Lung (tissue), 16 donors: Measurements from ENCODE around the gene RSL1D1. TPM values are rescaled to one million over a fixed set of nuclear protein-coding genes. Genes with fewer than 3 reads are reported as not detected.

Experiments
- ATAC-seq: fragments of 200-7000 bp; cut with Tn5 transposase; one replicate; pipeline ENCODE4 v1.9.1; 2020; ENCODE audit warnings: moderate number of reproducible peaks; ENCODE audit not compliant: insufficient read depth, low FRiP score
- DNase-seq, 3 donors: peaks; one replicate each; pipeline ENCODE4 v3.0.0-alpha.2; 2013 to 2017
- H3K27ac ChIP-seq, 2 donors: one replicate each; pipeline ENCODE4 v1.5.1; 2013; ENCODE audit warnings: mild to moderate bottlenecking in 2 of 2, moderate library complexity in 2 of 2, control low read depth in 1 of 2, inconsistent platforms in 1 of 2, low read depth in 1 of 2, low read length in 1 of 2
- H3K27me3 ChIP-seq, 3 donors: one replicate each; pipeline ENCODE4 v1.5.1; 2013; ENCODE audit warnings: low read length in 2 of 3; ENCODE audit not compliant: control insufficient read depth in 3 of 3, insufficient read depth in 3 of 3
- H3K36me3 ChIP-seq, 4 donors: one replicate each; pipeline ENCODE4 v1.5.1; 2013; ENCODE audit warnings: low read length in 4 of 4, mild to moderate bottlenecking in 1 of 4, moderate library complexity in 1 of 4; ENCODE audit not compliant: control insufficient read depth in 4 of 4, insufficient read depth in 4 of 4
- H3K4me1 ChIP-seq, 5 donors: one replicate each; pipeline ENCODE4 v1.5.1; 2013; ENCODE audit warnings: low read length in 5 of 5, mild to moderate bottlenecking in 2 of 5, moderate library complexity in 1 of 5; ENCODE audit not compliant: control insufficient read depth in 5 of 5, insufficient read depth in 5 of 5
- H3K4me3 ChIP-seq: one replicate; pipeline ENCODE4 v1.5.1; 2013; ENCODE audit warnings: mild to moderate bottlenecking, control low read depth, moderate library complexity
- H3K9ac ChIP-seq, 2 donors: one replicate each; pipeline ENCODE4 v1.5.1; 2013; ENCODE audit warnings: low read length in 2 of 2, control low read depth in 1 of 2; ENCODE audit not compliant: insufficient read depth in 1 of 2
- H3K9me3 ChIP-seq, 4 donors: one replicate each; pipeline ENCODE4 v1.5.1; 2013; ENCODE audit warnings: low read length in 3 of 4, mild to moderate bottlenecking in 1 of 4, moderate library complexity in 1 of 4; ENCODE audit not compliant: control insufficient read depth in 4 of 4, insufficient read depth in 3 of 4
- WGBS, 2 donors: extraction: QIAGEN DNeasy Blood & Tissue Kit; methylation state at CpG; one replicate each; pipeline ENCODE4 v1.1.7; 2013; 5-methylcytosine and 5-hydroxymethylcytosine counted together
- long read RNA-seq, 5 donors: transcript quantifications; one replicate each; lab custom pipeline, GENCODE V29; 2026
- polyA plus RNA-seq, 2 donors: library from polyadenylated mRNA; stranded (reverse); fragments of 200-250 nt; gene quantifications; one replicate each; pipeline ENCODE4 v1.2.1, GENCODE V29; 2013
- total RNA-seq, 2 donors: library from RNA; depleted of rRNA in 1 of 2; stranded (reverse); fragments of >200 nt in 1 of 2; gene quantifications; one replicate each; pipeline ENCODE4 v1.2.1, GENCODE V29; 2014 to 2021
- TF ChIP-seq, protein P1 (sequence below): IDR thresholded peaks from 2 replicates; pipeline ENCODE4 v1.5.1; 2012; ENCODE audit warnings: mild to moderate bottlenecking; ENCODE audit errors: control extremely low read depth, extremely low read depth
- donor health status: control.
- donor health status: control.
- donor health status: Bipolar disorder and iron deficiency.
- donor health status: healthy.
- donor health status: DM: yes; HTN: yes; CAD: no.

The RSL1D1 gene
- total RNA-seq (100 to 1,000 TPM in 1 of 2 donors, 10 to 100 TPM in 1; 99.9 to 206 TPM), polyA plus RNA-seq (10 to 100 TPM; 68.5 to 79.9 TPM)
- long read RNA-seq, donor 1, full-length matches to known transcripts: 23 of 82 reads
- long read RNA-seq, donor 1, partial matches to known transcripts: 46 of 82 reads
- long read RNA-seq, donor 1, other reads (novel, unspliced or antisense): 13 of 82 reads
- long read RNA-seq, donor 2, full-length matches to known transcripts: 14 of 14 reads
- long read RNA-seq, donor 2, partial matches to known transcripts: 0 of 14 reads
- long read RNA-seq, donor 2, other reads (novel, unspliced or antisense): 0 of 14 reads
- long read RNA-seq, donor 3, full-length matches to known transcripts: 9 of 58 reads
- long read RNA-seq, donor 3, partial matches to known transcripts: 49 of 58 reads
- long read RNA-seq, donor 3, other reads (novel, unspliced or antisense): 0 of 58 reads
- long read RNA-seq, donor 4, full-length matches to known transcripts: 8 of 40 reads
- long read RNA-seq, donor 4, partial matches to known transcripts: 32 of 40 reads
- long read RNA-seq, donor 4, other reads (novel, unspliced or antisense): 0 of 40 reads
- long read RNA-seq, donor 5, full-length matches to known transcripts: 28 of 89 reads
- long read RNA-seq, donor 5, partial matches to known transcripts: 51 of 89 reads
- long read RNA-seq, donor 5, other reads (novel, unspliced or antisense): 10 of 89 reads

DNA sequence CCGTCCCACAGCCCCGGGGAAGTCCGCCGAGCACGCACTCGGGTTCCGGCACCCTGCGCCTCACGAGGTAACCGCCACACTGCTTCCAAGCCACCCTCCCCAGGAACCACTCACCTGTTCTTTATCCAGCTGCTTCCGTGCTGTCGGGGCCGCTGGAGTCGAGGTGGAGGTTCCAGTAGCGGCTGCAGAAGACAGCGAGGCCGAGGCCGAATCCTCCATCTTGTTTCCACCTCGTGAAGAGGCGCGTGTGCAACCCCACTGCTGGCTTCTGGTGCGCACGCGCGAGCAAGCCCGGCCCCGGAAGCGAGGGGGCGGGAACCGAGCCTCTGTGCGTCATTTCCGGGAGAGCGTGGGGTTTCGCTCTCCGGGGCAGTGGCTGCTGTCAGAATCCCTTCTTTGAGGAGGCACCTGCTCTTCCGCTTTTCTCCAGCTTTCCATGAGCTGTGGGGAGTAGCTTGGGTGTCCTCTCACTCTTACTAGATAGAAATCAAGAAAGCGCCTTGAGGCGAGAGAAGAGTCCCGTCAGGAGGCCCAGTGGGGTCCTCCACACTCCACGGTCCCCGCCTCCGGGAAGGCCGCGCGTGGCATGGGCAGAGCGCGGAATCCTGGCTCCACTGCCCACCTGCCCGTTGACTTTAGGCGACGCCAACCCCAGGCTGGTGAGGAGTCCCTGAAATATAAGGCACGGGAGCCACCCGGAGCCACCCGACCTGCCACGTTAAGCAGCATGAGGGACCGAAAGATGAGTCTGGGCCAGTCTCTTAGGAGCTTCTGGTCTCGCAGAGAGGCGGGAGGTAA, at the start of gene RSL1D1:
Gene RSL1D1, minus strand, starts transcription at position 249 of the 798 bp plus-strand sequence. Its CDS starts 30 bp downstream, at position 219.
- TF ChIP-seq, protein P1, sequence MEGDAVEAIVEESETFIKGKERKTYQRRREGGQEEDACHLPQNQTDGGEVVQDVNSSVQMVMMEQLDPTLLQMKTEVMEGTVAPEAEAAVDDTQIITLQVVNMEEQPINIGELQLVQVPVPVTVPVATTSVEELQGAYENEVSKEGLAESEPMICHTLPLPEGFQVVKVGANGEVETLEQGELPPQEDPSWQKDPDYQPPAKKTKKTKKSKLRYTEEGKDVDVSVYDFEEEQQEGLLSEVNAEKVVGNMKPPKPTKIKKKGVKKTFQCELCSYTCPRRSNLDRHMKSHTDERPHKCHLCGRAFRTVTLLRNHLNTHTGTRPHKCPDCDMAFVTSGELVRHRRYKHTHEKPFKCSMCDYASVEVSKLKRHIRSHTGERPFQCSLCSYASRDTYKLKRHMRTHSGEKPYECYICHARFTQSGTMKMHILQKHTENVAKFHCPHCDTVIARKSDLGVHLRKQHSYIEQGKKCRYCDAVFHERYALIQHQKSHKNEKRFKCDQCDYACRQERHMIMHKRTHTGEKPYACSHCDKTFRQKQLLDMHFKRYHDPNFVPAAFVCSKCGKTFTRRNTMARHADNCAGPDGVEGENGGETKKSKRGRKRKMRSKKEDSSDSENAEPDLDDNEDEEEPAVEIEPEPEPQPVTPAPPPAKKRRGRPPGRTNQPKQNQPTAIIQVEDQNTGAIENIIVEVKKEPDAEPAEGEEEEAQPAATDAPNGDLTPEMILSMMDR: no peak
- Histone ChIP-seq H3K27ac (peak within 1 kb of the TSS; percentile 84 to 90), H3K4me1 (peaks cover 0 to 16% (median 8%) of the 10 kb centered on the region in 5 donors), H3K9ac (peak within 1 kb of the TSS; percentile 65 to 90), H3K27me3 (no peaks in the 10 kb centered on the region), H3K9me3 (no peaks in the 10 kb centered on the region), H3K36me3 (peaks cover 12 to 22% (median 16%) of the 10 kb centered on the region in 4 donors), H3K4me3 (peak within 1 kb of the TSS; percentile 81)
- ATAC-seq: peak; percentile 89
- DNase-seq: peak; percentile 96 to 97 (median 96)
- 0% methylated on average over 57 of the region's 57 CpGs for WGBS, 2 donors

DNA sequence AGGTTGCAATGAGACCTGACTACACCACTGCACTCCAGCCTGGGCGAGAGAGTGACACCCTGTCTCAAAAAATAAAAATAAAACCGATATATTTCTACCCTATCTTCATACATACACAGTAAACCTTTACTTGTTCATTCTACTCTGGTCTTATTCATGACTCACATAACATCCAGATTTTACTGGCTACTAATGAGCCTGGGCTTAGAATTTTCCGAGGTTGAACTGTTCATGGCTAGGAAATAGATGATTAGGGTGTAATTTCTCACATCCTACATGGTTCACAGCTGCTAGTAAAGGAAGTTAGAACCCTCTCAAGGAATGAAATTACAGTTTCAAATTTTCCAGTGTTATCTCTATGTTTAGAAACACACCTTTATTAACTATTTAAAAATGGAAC, 49.7 kb upstream of the RSL1D1 start:
- no peak for DNase-seq
- H3K27ac ChIP-seq: no peak overlapping the region

DNA sequence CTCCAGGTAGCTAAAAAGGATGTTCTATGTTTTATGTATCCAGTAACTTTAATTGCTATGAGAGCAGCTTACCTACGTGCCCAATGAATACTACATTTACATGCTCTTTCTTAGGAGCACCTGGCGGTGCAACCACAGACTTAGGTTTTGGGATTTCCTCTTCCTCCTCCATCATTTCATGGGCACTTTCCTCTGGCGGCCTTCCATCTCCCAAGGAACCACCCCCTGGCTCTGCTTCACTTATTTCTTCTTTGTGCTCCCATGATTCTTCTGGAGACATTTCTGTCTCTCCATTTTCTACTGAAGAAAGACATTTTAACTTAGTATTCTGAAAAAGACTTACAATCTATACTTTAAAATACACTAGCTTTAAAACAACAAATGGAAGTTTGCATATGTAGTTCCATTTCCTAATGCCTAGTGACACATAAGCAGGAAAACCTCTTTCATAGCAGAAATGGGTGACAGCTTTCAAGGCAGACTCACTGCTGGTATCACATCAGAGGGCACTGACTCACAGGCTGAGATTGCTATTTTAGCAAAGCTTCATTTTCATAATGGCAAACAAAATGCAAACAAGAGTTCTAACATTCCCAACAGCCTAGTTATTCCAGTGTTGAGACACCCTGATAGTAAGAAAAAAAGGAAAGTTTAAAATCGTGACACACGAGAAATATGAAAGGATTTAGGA, 45.3 kb upstream of the RSL1D1 start:
- 81 to 86% methylated on average over 5 of the region's 5 CpGs for WGBS, 2 donors
- no peak for ATAC-seq

More for the DNA sequence above, 49.7 kb upstream of the RSL1D1 start:
- Histone ChIP-seq H3K36me3 (peaks cover 3 to 6% (median 3%) of the 10 kb centered on the region in 4 donors), H3K4me3 (no peak overlapping the region), H3K4me1 (peaks cover 0 to 10% (median 0%) of the 10 kb centered on the region in 5 donors), H3K9ac (no peak overlapping the region), H3K27me3 (no peaks in the 10 kb centered on the region), H3K9me3 (no peaks in the 10 kb centered on the region)
- no peak for ATAC-seq
- TF ChIP-seq, protein P1: no peak
- 78 to 87% methylated on average over 3 of the region's 3 CpGs for WGBS, 2 donors

More for the DNA sequence above, 45.3 kb upstream of the RSL1D1 start:
- DNase-seq: no peak
- peaks cover 11 to 15% (median 13%) of the 10 kb centered on the region in 4 donors for H3K36me3 ChIP-seq
- H3K27me3 ChIP-seq: no peaks in the 10 kb centered on the region
- TF ChIP-seq, protein P1: no peak
- no peak overlapping the region for H3K9ac ChIP-seq
- H3K9me3 ChIP-seq: no peaks in the 10 kb centered on the region
- H3K27ac ChIP-seq: no peak overlapping the region
- H3K4me1 ChIP-seq: peaks cover 0 to 10% (median 0%) of the 10 kb centered on the region in 5 donors
- H3K4me3 ChIP-seq: no peak overlapping the region
